Measurements from ENCODE around the gene RGS6.

Gene RGS6

GRCh38 chr14:72614365-72614764 is 682.1 kb downstream of the RGS6 start:
- TF ChIP-seq CTCF (IDR thresholded peaks at IDR 0.05; ENCODE audit: low read depth, low read length) = no peak
- DNase-seq (ENCODE audit: extremely low read depth, low read depth) = no peak

DNA sequence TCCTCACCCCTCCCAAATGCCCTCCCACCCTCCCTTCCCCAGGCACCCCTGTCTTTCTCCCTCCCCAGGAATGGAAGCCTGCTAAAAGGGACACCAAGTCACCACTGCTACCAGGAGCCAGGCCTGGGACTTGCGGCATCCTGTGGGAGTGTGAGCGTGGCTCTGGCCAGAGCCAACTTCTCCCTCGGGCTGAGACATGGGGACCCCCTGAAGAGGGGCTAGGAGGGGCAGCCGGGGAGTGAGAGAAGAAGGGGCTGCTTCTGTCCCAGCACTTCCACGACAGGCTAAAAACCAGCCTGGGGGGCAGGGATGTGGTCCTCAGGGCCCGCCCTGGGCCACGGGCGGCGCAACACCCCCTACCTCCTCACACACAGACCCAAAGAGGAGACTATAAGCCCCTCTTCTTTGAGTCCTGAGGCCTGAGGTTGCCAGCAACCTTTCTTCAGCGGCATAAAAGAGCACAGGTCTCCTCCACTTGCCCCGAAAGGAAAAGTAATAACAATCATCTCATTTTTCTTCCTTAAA is 682.7 kb downstream of the RGS6 start:
- no peak for TF ChIP-seq CTCF (IDR thresholded peaks at IDR 0.05; ENCODE audit: low read depth, low read length)
- DNase-seq (ENCODE audit: extremely low read depth, low read depth) = no peak

- DNase-seq (ENCODE audit: extremely low read depth, low read depth) = no peak
- TF ChIP-seq CTCF (IDR thresholded peaks at IDR 0.05; ENCODE audit: low read depth, low read length) = no peak
These were observed 683.4 kb downstream of the RGS6 start for GRCh38 chr14:72615451-72616121.
